G401 (cell line): ENCODE data around the gene TSPO. TPM values are rescaled to one million over a fixed set of nuclear protein-coding genes. Genes with fewer than 3 reads are reported as not detected.

Experiments used
- DNase-seq: peaks from one replicate; pipeline ENCODE4 v3.0.0-alpha.2; 2015; ENCODE audit warnings: low spot score
- in situ Hi-C: cut with HindIII; loops from 2 replicates; pipeline ENCODE4 v1.10.0; 2016; ENCODE audit warnings: low sequenced_read_pairs, mixed read lengths
- total RNA-seq: library from RNA; depleted of rRNA; stranded (reverse); fragments of >200 nt; shearing (Covaris generic); gene quantifications from 2 replicates; pipeline ENCODE4 v1.2.3, GENCODE V29; 2014

Gene TSPO
- total RNA-seq, 1 experiment from 2014 or later = 23.9 TPM

GRCh38 chr22:43154887-43155536 is 3.7 kb downstream of the TSPO start:
- DNase-seq = no peak
- in situ Hi-C loops = no loop called here

GRCh38 chr22:43155789-43156188 is 4.4 kb downstream of the TSPO start:
- no peak for DNase-seq
- in situ Hi-C loops = no loop called here

- in situ Hi-C loops = no loop called here
- DNase-seq = no peak
Measured at GRCh38 chr22:43156413-43156812, 5.1 kb downstream of the TSPO start.

DNA sequence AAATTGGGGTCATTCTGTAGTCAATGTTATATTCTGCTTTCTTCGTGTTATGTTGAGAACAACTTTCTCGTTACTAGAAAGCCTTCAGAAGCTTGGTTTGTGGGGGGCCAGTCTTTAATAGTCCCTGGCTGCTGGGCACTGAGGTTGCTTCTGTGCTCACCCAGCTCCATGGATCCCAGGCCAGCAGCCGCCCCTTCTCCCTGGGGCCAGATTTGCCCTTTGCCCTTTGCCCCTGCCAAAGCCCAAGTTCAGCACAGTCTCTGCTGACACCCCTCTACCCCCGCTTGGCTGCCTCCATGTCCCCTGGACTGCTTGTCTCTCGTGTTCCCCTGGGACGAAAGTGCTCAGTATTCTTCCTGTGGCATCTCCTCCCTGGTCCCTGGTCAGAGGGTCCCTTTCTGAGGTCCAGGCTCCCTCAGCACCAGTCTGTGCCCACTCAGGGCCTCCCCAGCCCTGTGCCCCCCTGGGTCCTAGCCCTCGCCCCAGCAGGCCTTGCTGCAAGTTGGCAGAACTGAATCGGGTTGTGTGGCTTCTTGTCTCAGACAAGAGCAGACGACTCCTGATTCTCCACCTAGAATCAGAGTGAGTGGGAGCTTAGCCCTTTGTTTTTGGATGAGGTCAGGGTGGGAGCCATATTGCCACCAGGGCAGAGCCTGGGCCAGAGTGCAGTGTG is 6.7 kb downstream of the TSPO start:
- no peak for DNase-seq
- in situ Hi-C loops = no loop called here

- no peak for DNase-seq
- in situ Hi-C loops = no loop called here
Measured at GRCh38 chr22:43158778-43159483, 7.6 kb downstream of the TSPO start.

GRCh38 chr22:43159484-43160178 is 8.3 kb downstream of the TSPO start:
- DNase-seq = no peak
- in situ Hi-C loops = no loop called here

GRCh38 chr22:43160497-43161126 is 9.3 kb downstream of the TSPO start:
- no peak for DNase-seq
- in situ Hi-C loops = no loop called here

DNA sequence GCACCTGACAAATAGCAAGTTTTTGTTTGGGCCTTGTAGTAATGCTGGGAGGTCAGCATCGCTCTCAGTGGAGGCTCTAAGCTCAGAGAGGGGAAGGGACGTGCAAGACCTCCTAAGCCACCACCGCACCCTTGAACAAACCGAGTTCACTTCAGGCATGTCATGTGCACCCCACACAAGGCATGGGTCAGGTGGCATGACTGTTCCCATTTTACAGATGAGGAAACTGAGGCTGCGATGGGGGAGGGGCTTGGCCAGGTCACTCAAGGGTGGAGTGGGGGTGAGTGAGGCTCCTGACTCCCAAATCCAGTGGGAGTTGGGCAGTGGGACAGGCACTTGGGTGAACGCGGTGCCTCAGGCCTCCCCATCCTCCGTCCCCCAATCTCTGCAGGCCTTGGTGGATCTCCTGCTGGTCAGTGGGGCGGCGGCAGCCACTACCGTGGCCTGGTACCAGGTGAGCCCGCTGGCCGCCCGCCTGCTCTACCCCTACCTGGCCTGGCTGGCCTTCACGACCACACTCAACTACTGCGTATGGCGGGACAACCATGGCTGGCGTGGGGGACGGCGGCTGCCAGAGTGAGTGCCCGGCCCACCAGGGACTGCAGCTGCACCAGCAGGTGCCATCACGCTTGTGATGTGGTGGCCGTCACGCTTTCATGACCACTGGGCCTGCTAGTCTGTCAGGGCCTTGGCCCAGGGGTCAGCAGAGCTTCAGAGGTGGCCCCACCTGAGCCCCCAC is 11.2 kb downstream of the TSPO start:
- in situ Hi-C loops = no loop called here
- DNase-seq = no peak

DNA sequence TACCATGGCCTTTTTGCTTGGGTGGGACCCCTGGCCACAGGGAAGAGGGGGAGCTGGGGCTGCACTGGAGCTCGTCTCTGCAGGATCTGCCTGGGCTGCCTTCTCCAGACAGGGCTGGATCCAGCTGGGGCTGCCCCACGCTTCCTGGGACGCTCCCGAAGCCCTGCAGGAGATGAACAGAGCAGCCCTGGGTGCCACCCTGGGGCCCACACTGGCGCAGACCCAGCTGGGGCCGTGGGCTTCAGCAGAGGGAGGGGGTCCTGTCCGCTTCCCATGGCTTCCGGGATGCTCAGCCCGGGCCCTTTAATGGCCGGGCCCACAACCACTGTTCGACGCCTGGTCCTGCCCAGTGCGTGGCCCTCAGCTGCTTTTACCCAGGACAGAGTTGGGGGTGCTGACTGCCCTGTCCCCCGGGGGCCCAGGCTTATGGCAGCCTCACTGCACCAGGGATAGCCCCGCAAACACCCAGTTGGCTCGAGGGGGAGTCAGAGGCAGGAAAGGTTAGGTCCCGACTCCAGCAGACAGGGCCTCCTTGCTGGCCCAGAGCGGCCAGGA is 12.0 kb downstream of the TSPO start:
- in situ Hi-C loops = no loop called here
- DNase-seq = no peak

GRCh38 chr22:43164636-43165035 is 13.3 kb downstream of the TSPO start:
- no peak for DNase-seq
- in situ Hi-C loops = no loop called here

- DNase-seq = no peak
Measured at GRCh38 chr22:43166132-43166930, 15.0 kb downstream of the TSPO start.

GRCh38 chr22:43167001-43167589 is 15.7 kb downstream of the TSPO start:
- DNase-seq = no peak

More at GRCh38 chr22:43166132-43166930, 15.0 kb downstream of the TSPO start:
- in situ Hi-C loops = no loop called here

DNA sequence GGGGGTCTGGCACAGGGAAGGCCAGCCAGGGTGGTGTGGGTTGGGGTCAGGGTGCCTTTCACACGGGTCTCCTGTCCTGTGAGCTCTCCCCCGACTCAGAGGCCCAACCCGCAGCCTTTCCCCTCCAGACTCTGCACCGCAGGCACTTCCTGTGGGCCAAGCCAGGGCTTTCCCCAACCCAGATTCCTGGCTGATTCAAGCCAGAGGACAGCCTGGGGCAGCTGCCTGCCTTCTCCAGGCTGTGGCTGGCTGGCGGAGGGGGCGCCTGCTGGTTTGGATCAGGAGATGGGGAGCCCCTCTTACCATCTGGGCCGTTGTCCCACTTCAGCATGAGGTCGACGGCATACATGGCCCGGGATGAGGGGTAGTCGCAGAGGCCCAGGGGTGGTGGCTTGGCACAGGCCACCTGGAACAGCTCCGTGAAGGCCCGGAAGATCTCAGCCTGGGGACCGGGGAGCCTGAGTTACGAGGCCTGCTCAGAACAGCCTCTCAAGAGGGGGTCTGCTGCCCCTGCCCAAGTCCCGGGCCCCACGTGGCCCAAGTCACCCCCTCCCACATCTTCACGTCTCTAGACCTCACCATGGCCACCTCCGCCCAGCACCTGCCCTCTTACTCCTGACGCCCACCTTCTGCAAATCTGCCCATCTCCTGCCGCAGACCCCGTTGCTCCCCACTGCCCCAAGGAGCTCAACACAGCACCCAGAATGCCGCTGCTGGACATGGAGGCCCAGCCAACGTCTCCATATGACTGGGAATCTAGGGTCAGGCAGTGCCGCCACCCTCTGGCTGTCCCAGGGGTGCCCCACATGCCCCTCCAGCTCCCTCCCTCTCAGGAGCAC is 17.3 kb downstream of the TSPO start:
- in situ Hi-C loops = no loop called here
- DNase-seq = no peak

More at GRCh38 chr22:43167001-43167589, 15.7 kb downstream of the TSPO start:
- in situ Hi-C loops = no loop called here

- in situ Hi-C loops = no loop called here
- no peak for DNase-seq
Measured at GRCh38 chr22:43169310-43170130, 18.2 kb downstream of the TSPO start.

DNA sequence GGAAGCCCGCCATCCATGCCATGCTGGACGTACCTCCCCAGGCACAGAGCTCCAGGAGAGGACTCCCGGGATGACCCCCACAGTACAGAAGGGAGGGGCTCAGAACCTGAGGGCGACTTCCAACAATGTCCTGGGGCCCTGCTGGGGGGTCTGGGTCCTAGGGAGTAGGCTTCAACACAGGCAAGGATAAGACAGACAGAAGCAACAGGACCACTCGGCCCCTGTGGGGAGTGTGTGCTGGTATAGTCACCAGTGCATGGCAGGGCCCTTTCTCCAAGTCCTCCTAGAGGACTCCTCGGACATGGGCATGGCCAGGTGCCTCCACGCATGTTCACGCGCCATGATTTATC is 18.7 kb downstream of the TSPO start:
- DNase-seq = no peak
- in situ Hi-C loops = no loop called here

DNA sequence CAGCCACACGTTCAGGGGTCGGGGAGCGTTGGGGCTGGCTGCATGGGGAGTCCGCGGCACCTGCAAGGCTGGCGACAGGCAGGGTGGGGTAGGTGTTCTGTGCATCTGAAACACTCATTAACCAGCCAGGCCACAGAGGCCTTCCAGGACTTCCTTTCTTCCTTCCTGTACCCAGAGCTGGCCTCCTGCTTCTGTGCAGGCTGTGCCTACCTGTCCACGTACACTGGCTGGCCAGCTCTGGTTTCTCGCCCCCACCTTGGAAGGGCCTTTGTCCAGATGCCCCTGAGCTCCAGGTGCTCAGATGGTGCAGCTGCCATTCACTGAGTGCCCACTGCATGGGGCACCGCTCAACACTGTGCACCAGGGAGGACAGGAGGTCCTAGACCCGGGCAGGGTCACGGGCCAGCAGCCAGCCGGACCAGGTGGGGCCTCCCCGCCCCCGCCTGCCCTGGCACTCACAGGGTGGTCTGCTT is 19.7 kb downstream of the TSPO start:
- no peak for DNase-seq
- in situ Hi-C loops = no loop called here
